NCI-H1417 (cell line): ENCODE measurements around the gene KRTAP19-4.

ENCODE experiments used
- DNase-seq, 3 experiments: peaks; one replicate each; lab custom pipeline; 2025; lab: John Stamatoyannopoulos, UW

The KRTAP19-4 gene

GRCh38 chr21:30497065-30497464, at the start of gene KRTAP19-4:
KRTAP19-4 (minus strand) TSS chr21:30497165; CDS start chr21:30497110, 55 bp downstream.
- DNase-seq: no peak

- DNase-seq: no peak
Observed at GRCh38 chr21:30541764-30542163, 44.8 kb upstream of the KRTAP19-4 start, which contains the start of gene KRTAP19-6. KRTAP19-6 (minus strand) TSS chr21:30541864; CDS start chr21:30541833, 31 bp downstream.

- DNase-seq: no peak
Observed at GRCh38 chr21:30518876-30519275, 21.9 kb upstream of the KRTAP19-4 start.

GRCh38 chr21:30515681-30516080, 18.7 kb upstream of the KRTAP19-4 start:
- peak in 1 of 3 experiments; percentile 34 for DNase-seq

- DNase-seq: peak; percentile 3 to 73 (median 29)
Observed at GRCh38 chr21:30505621-30506205, 8.7 kb upstream of the KRTAP19-4 start.

GRCh38 chr21:30502041-30502440, 5.1 kb upstream of the KRTAP19-4 start, which contains the start of gene KRTAP19-5:
KRTAP19-5 (minus strand) TSS chr21:30502141; CDS start chr21:30502090, 51 bp downstream.
- no peak for DNase-seq

GRCh38 chr21:30491963-30492428, 5.0 kb downstream of the KRTAP19-4 start, which contains the start of gene KRTAP19-3:
KRTAP19-3 (minus strand) TSS chr21:30492013; CDS start chr21:30491957, 56 bp downstream.
- DNase-seq: no peak

- no peak for DNase-seq
Observed at GRCh38 chr21:30487336-30487735, 9.6 kb downstream of the KRTAP19-4 start, which contains the start of gene KRTAP19-2. KRTAP19-2 (minus strand) TSS chr21:30487436; CDS start chr21:30487348, 88 bp downstream.

- DNase-seq: no peak
Observed at GRCh38 chr21:30486180-30486579, 10.8 kb downstream of the KRTAP19-4 start.

GRCh38 chr21:30482130-30482529, 14.8 kb downstream of the KRTAP19-4 start:
- no peak for DNase-seq

GRCh38 chr21:30480145-30480544, 16.8 kb downstream of the KRTAP19-4 start, which contains the start of gene KRTAP19-1:
KRTAP19-1 (minus strand) TSS chr21:30480367; CDS start chr21:30480317, 50 bp downstream.
- DNase-seq: peak in 2 of 3 experiments; percentile 27 to 74

GRCh38 chr21:30479259-30479658, 17.7 kb downstream of the KRTAP19-4 start:
- DNase-seq: peak in 2 of 3 experiments; percentile 15 to 39

- peak in 2 of 3 experiments; percentile 15 to 59 for DNase-seq
Observed at GRCh38 chr21:30478004-30478403, 19.0 kb downstream of the KRTAP19-4 start.

GRCh38 chr21:30468900-30469714, 27.9 kb downstream of the KRTAP19-4 start:
- peak in 2 of 3 experiments; percentile 38 to 90 for DNase-seq

- peak in 1 of 3 experiments; percentile 28 for DNase-seq
Observed at GRCh38 chr21:30463713-30464112, 33.3 kb downstream of the KRTAP19-4 start.

- DNase-seq: peak in 1 of 3 experiments; percentile 25
Observed at GRCh38 chr21:30448514-30448913, 48.5 kb downstream of the KRTAP19-4 start.

GRCh38 chr21:30447056-30447455, 49.9 kb downstream of the KRTAP19-4 start:
- no peak for DNase-seq
